HepG2 (cell line): ENCODE measurements around the gene TBCD. TPM values are rescaled to one million over a fixed set of nuclear protein-coding genes. Genes with fewer than 3 reads are reported as not detected.

Experiments
- ATAC-seq: fragments of 200-7000 bp; cut with Tn5 transposase; 3 replicates; pipeline ENCODE4 v1.9.1; 2020; ENCODE audit warnings: mild to moderate bottlenecking, moderate library complexity
- BruUV-seq: library from RNA; stranded (reverse); fragments of 400-500 nt; replicated peaks from 2 replicates; lab custom pipeline; 2021; lab: Mats Ljungman, UMichigan
- CTCF ChIA-PET: fragments of 300-600 bp; formaldehyde crosslinking; extraction: SDS; loops from one replicate; lab custom pipeline; 2021; ENCODE audit warnings: low total read pairs, inconsistent platforms, low intra/inter-chr PET ratio; lab: Yijun Ruan, JAX
- POLR2A ChIA-PET: fragments of 350-600 bp; sonication (Branson Sonifier 250); formaldehyde crosslinking; loops from one replicate; lab custom pipeline; 2020; ENCODE audit warnings: antibody characterized with exemption, inconsistent platforms; lab: Yijun Ruan, JAX
- DNase-seq: peaks from one replicate; pipeline ENCODE4 v3.0.0-alpha.2; 2015; ENCODE audit warnings: low spot score
- FAIRE-seq: peaks from 3 replicates; lab custom pipeline; 2011; peaks lifted over from hg19 to GRCh38; lab: Jason Lieb, UNC
- H2AFZ ChIP-seq: one replicate; pipeline ENCODE4 v1.6.1; 2011; ENCODE audit warnings: low read length, inconsistent platforms
- H3K27ac ChIP-seq: fragments of 300-600 bp; 3 replicates; pipeline ENCODE4 v1.8.0; 2011; ENCODE audit warnings: mixed run types, mild to moderate bottlenecking, mixed read lengths, low read length, inconsistent platforms; ENCODE audit not compliant: insufficient read depth; ENCODE audit errors: extremely low read length
- H3K27me3 ChIP-seq, 2 experiments: fragments of 200-600 bp in 1 of 2; 2 replicates in 1 of 2; 3 replicates in 1 of 2; pipeline versions ENCODE4 v1.6.0 to v1.8.0; 2011; ENCODE audit warnings: low read length in 2 of 2, mild to moderate bottlenecking in 2 of 2, moderate library complexity in 2 of 2, inconsistent platforms in 1 of 2; ENCODE audit not compliant: insufficient read depth in 2 of 2, control insufficient read depth in 1 of 2
- H3K36me3 ChIP-seq, 2 experiments: fragments of 200-600 bp in 1 of 2; replicated peaks in 1 of 2; 2 replicates in 1 of 2; 3 replicates in 1 of 2; pipeline versions ENCODE4 v1.5.1 to v1.8.0; 2011; ENCODE audit warnings: low read length in 2 of 2, inconsistent platforms in 1 of 2; ENCODE audit not compliant: insufficient read depth in 2 of 2, control insufficient read depth in 1 of 2
- H3K4me1 ChIP-seq: 2 replicates; pipeline ENCODE4 v1.5.1; 2012; ENCODE audit warnings: low read length, inconsistent platforms; ENCODE audit not compliant: insufficient read depth
- H3K4me2 ChIP-seq: 2 replicates; pipeline ENCODE4 v1.6.0; 2011; ENCODE audit warnings: low read depth, low read length, inconsistent platforms
- H3K4me3 ChIP-seq, 3 experiments: fragments of 200-600 bp in 1 of 3; sonication (generic), shearing (Covaris generic) in 1 of 3; replicated peaks in 1 of 3; 2 replicates each; pipeline ENCODE4 v1.5.1; 2011 to 2016; ENCODE audit warnings: low read length in 3 of 3, inconsistent platforms in 2 of 3, low read depth in 2 of 3, mild to moderate bottlenecking in 2 of 3, control low read depth in 1 of 3, mixed read lengths in 1 of 3; ENCODE audit not compliant: insufficient read depth in 1 of 3
- H3K79me2 ChIP-seq: one replicate; pipeline ENCODE4 v1.6.1; 2011; ENCODE audit warnings: low read length, inconsistent platforms; ENCODE audit not compliant: insufficient read depth
- H3K9ac ChIP-seq: 2 replicates; pipeline ENCODE4 v1.6.0; 2011; ENCODE audit warnings: mild to moderate bottlenecking, low read depth, low read length, inconsistent platforms; ENCODE audit not compliant: insufficient read depth
- H3K9me3 ChIP-seq: 2 replicates; pipeline ENCODE4 v1.5.1; 2012; ENCODE audit warnings: mild to moderate bottlenecking, low read length
- H4K20me1 ChIP-seq: 2 replicates; pipeline ENCODE4 v1.6.0; 2011; ENCODE audit warnings: inconsistent platforms, mild to moderate bottlenecking, low read length, moderate library complexity; ENCODE audit not compliant: insufficient read depth
- AGO2 ChIP-seq: fragments of 200-400 bp; formaldehyde crosslinking; optimal IDR thresholded peaks from 2 replicates; pipeline ENCODE3; 2017; ENCODE audit warnings: mild to moderate bottlenecking, low read depth, low read length, moderate library complexity
- CC2D1A ChIP-seq: sonication (generic); formaldehyde crosslinking; IDR thresholded peaks from 2 replicates; pipeline ENCODE4 v1.8.1; 2023; ENCODE audit warnings: mild to moderate bottlenecking, missing genetic modification reagents
- GATAD1 ChIP-seq: IDR thresholded peaks from 2 replicates; pipeline ENCODE4 v1.6.1; 2016; ENCODE audit warnings: missing genetic modification reagents, missing compliant biosample characterization
- HNF1B ChIP-seq: sonication (generic); formaldehyde crosslinking; IDR thresholded peaks from 2 replicates; pipeline ENCODE4 v1.5.1; 2020; ENCODE audit warnings: mild to moderate bottlenecking, moderate library complexity, missing genetic modification reagents
- HNRNPK ChIP-seq: fragments of 200-400 bp; formaldehyde crosslinking; IDR thresholded peaks from 2 replicates; pipeline ENCODE4 v1.6.1; 2018; ENCODE audit warnings: low read length, low read depth, moderate library complexity, mild to moderate bottlenecking; ENCODE audit not compliant: poor library complexity, severe bottlenecking
- KLF12 ChIP-seq: sonication (generic); formaldehyde crosslinking; IDR thresholded peaks from 2 replicates; pipeline ENCODE4 v1.4.0; 2020; ENCODE audit warnings: missing genetic modification reagents, borderline replicate concordance
- NFE2L1 ChIP-seq: sonication (generic); formaldehyde crosslinking; IDR thresholded peaks from 2 replicates; pipeline ENCODE4 v1.4.0; 2020; ENCODE audit warnings: missing genetic modification reagents, mild to moderate bottlenecking, borderline replicate concordance
- RARA ChIP-seq: IDR thresholded peaks from 2 replicates; pipeline ENCODE4 v1.6.1; 2016; ENCODE audit warnings: missing genetic modification reagents, missing compliant biosample characterization
- SP2 ChIP-seq: sonication (generic); formaldehyde crosslinking; IDR thresholded peaks from 2 replicates; pipeline ENCODE4 v1.5.1; 2020; ENCODE audit warnings: mild to moderate bottlenecking, missing genetic modification reagents
- THAP8 ChIP-seq: sonication (generic); formaldehyde crosslinking; IDR thresholded peaks from 2 replicates; pipeline ENCODE4 v1.5.1; 2020; ENCODE audit warnings: missing genetic modification reagents, mild to moderate bottlenecking, borderline replicate concordance
- YEATS4 ChIP-seq: sonication (generic); formaldehyde crosslinking; IDR thresholded peaks from 2 replicates; pipeline ENCODE4 v1.4.0; 2020; ENCODE audit warnings: missing genetic modification reagents, borderline replicate concordance
- ZNF20 ChIP-seq: sonication (generic); formaldehyde crosslinking; IDR thresholded peaks from 2 replicates; pipeline ENCODE4 v1.4.0; 2020; ENCODE audit warnings: mild to moderate bottlenecking, moderate library complexity, missing genetic modification reagents
- ZNF263 ChIP-seq: sonication (generic); formaldehyde crosslinking; IDR thresholded peaks from 2 replicates; pipeline ENCODE4 v1.4.0; 2020; ENCODE audit warnings: missing genetic modification reagents
- ZNF343 ChIP-seq: sonication (generic); formaldehyde crosslinking; IDR thresholded peaks from 2 replicates; pipeline ENCODE4 v1.4.0; 2020; ENCODE audit warnings: mild to moderate bottlenecking, missing genetic modification reagents
- ZNF460 ChIP-seq: sonication (generic); formaldehyde crosslinking; IDR thresholded peaks from 2 replicates; pipeline ENCODE4 v1.5.1; 2020; ENCODE audit warnings: missing genetic modification reagents, mild to moderate bottlenecking, borderline replicate concordance
- ZNF567 ChIP-seq: sonication (generic); formaldehyde crosslinking; IDR thresholded peaks from 2 replicates; pipeline ENCODE4 v1.8.1; 2023; ENCODE audit warnings: mild to moderate bottlenecking, missing genetic modification reagents, borderline replicate concordance
- ZNF816 ChIP-seq: sonication (generic); formaldehyde crosslinking; IDR thresholded peaks from 2 replicates; pipeline ENCODE4 v1.8.0; 2022; ENCODE audit warnings: missing genetic modification reagents, mild to moderate bottlenecking, borderline replicate concordance
- ZNF841 ChIP-seq: sonication (generic); formaldehyde crosslinking; IDR thresholded peaks from 2 replicates; pipeline ENCODE4 v1.8.1; 2023; ENCODE audit warnings: missing genetic modification reagents, borderline replicate concordance
- WGBS: methylation state at CpG from one replicate; pipeline ENCODE4 v1.1.6; 2017; ENCODE audit warnings: low lambda C conversion rate; 5-methylcytosine and 5-hydroxymethylcytosine counted together
- in situ Hi-C: cut with HindIII; loops from 2 replicates; pipeline ENCODE4 v1.10.0; 2017; ENCODE audit warnings: low pct_unique_long_range_greater_than_20kb; ENCODE audit not compliant: extremely low pct_ligation_motif_present
- intact Hi-C: fragments of 100-400 bp; cut with micrococcal nuclease; formaldehyde crosslinking; loops from one replicate; pipeline ENCODE4 v1.10.0; 2022; ENCODE audit not compliant: unreplicated experiment
- polyA plus RNA-seq, 8 experiments: library from polyadenylated mRNA; depleted of rRNA in 3 of 8; stranded (reverse) in 7 of 8; unstranded in 1 of 8; fragments of >200 nt; fragmentation: Illumina TruSeq in 4 of 8; extraction: Trizol in 4 of 8; gene quantifications; 2 replicates each; pipeline versions ENCODE4 v1.2.1 to v1.2.3, GENCODE V29; 2011 to 2016; ENCODE audit warnings: low read depth in 4 of 8, missing spikeins in 1 of 8, mixed read lengths in 1 of 8; ENCODE audit not compliant: insufficient read depth in 1 of 8
- total RNA-seq, 5 experiments: library from RNA; depleted of rRNA; stranded (reverse); fragments of >200 nt; fragmentation: Illumina TruSeq; extraction: Trizol; gene quantifications; 2 replicates each; pipeline ENCODE4 v1.2.3, GENCODE V29; 2016; ENCODE audit warnings: low read depth in 1 of 5

The TBCD gene
- total and polyA plus RNA-seq, 2 of the 13 experiments (the other 11 are each of a cell fraction or from before 2014, with no cell fraction given), result 33.9 to 54.8 TPM

- intact Hi-C loops, result no loop called here
- Histone ChIP-seq H3K4me2 (no peak overlapping the region), H3K4me3 (no peak overlapping the region), H3K4me1 (no peaks in the 10 kb centered on the region), H3K9me3 (no peaks in the 10 kb centered on the region), H2AFZ (no peak overlapping the region), H4K20me1 (no peaks in the 10 kb centered on the region), H3K36me3 (peaks cover 13 to 19% of the 10 kb centered on the region in 2 experiments; a peak in 4 of 5 replicates), H3K27ac (no peak overlapping the region), H3K27me3 (no peaks in the 10 kb centered on the region), H3K9ac (no peak overlapping the region), H3K79me2 (no peaks in the 10 kb centered on the region)
- WGBS, result 95% methylated on average over 18 of the region's 18 CpGs
- DNase-seq (no peak), ATAC-seq (no peak), FAIRE-seq (no peak)
- in situ Hi-C loops, result no loop called here
- ChIA-PET POLR2A (no interaction called here), CTCF (no interaction called here)
- TF ChIP-seq AGO2 (no peak), ZNF263 (CRISPR knock-in tag) (0 out of 2 replicates have a peak, but pooled peaks have one; percentile 34)
- BruUV-seq, result no TSS peak
Measured at GRCh38 chr17:82867763-82868325, 116.0 kb downstream of the TBCD start.

GRCh38 chr17:82868715-82869131 is 116.9 kb downstream of the TBCD start:
- H2AFZ ChIP-seq, result no peak overlapping the region
- ATAC-seq (no peak), DNase-seq (no peak), FAIRE-seq (no peak)
- no peak overlapping the region for H3K27ac ChIP-seq
- no peaks in the 10 kb centered on the region for H4K20me1 ChIP-seq
- no peaks in the 10 kb centered on the region for H3K79me2 ChIP-seq
- intact Hi-C loops (no loop called here), in situ Hi-C loops (no loop called here)
- no peak overlapping the region for H3K9ac ChIP-seq
- H3K4me3 ChIP-seq, result no peak overlapping the region
- no peaks in the 10 kb centered on the region for H3K9me3 ChIP-seq
- peaks cover 13 to 19% of the 10 kb centered on the region in 2 experiments; a peak in 4 of 5 replicates for H3K36me3 ChIP-seq
- CTCF ChIA-PET, result no interaction called here
- POLR2A ChIA-PET, result no interaction called here
- no peaks in the 10 kb centered on the region for H3K27me3 ChIP-seq
- BruUV-seq, result no TSS peak
- no peak overlapping the region for H3K4me2 ChIP-seq
- 92% methylated on average over 21 of the region's 21 CpGs for WGBS
- H3K4me1 ChIP-seq, result no peaks in the 10 kb centered on the region
- TF ChIP-seq ZNF343 (CRISPR knock-in tag) (no peak), YEATS4 (CRISPR knock-in tag) (no peak), ZNF460 (CRISPR knock-in tag) (no peak), SP2 (no peak), ZNF816 (CRISPR knock-in tag) (no peak), HNRNPK (no peak), NFE2L1 (CRISPR knock-in tag) (no peak), CC2D1A (CRISPR knock-in tag) (no peak), THAP8 (CRISPR knock-in tag) (no peak), ZNF20 (CRISPR knock-in tag) (no peak), ZNF841 (CRISPR knock-in tag) (no peak), RARA (no peak), ZNF567 (CRISPR knock-in tag) (no peak), GATAD1 (CRISPR knock-in tag) (no peak), HNF1B (no peak), KLF12 (CRISPR knock-in tag) (no peak)
